ENCODE measurements around the gene AARS1.
"Not testable (repeated sequence)": the region's sequence is repeated elsewhere in the genome, so short reads cannot be mapped to it uniquely, and the experiment has no call there.

- TF ChIP-seq, protein P1, sequence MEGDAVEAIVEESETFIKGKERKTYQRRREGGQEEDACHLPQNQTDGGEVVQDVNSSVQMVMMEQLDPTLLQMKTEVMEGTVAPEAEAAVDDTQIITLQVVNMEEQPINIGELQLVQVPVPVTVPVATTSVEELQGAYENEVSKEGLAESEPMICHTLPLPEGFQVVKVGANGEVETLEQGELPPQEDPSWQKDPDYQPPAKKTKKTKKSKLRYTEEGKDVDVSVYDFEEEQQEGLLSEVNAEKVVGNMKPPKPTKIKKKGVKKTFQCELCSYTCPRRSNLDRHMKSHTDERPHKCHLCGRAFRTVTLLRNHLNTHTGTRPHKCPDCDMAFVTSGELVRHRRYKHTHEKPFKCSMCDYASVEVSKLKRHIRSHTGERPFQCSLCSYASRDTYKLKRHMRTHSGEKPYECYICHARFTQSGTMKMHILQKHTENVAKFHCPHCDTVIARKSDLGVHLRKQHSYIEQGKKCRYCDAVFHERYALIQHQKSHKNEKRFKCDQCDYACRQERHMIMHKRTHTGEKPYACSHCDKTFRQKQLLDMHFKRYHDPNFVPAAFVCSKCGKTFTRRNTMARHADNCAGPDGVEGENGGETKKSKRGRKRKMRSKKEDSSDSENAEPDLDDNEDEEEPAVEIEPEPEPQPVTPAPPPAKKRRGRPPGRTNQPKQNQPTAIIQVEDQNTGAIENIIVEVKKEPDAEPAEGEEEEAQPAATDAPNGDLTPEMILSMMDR (IDR thresholded peaks at IDR 0.05), result not testable (repeated sequence)
- not testable (repeated sequence) for TF ChIP-seq POLR2A (IDR thresholded peaks at IDR 0.05)
Observed at GRCh38 chr16:70222574-70222973, 66.7 kb downstream of the AARS1 start.

Data from lower leg skin (tissue), 3 donors.